Keratinocyte (primary cell): Measurements from ENCODE around the gene MAP3K3. TPM values are rescaled to one million over a fixed set of nuclear protein-coding genes. Genes with fewer than 3 reads are reported as not detected.

ENCODE experiments used
- DNase-seq: peaks from one replicate; pipeline ENCODE4 v3.0.0-alpha.2; 2011; ENCODE audit warnings: low read depth, missing footprints, low spot score
- FAIRE-seq: peaks from 2 replicates; lab custom pipeline; 2011; peaks lifted over from hg19 to GRCh38; lab: Jason Lieb, UNC
- H2AFZ ChIP-seq: 2 replicates; pipeline ENCODE4 v1.6.0; 2012; ENCODE audit warnings: low read length, control low read depth, inconsistent platforms; ENCODE audit not compliant: control insufficient read depth
- H3K27ac ChIP-seq: 2 replicates; pipeline ENCODE4 v1.5.1; 2011; ENCODE audit warnings: low read length; ENCODE audit not compliant: control insufficient read depth, insufficient read depth
- H3K27me3 ChIP-seq: 3 replicates; pipeline ENCODE4 v1.6.0; 2011; ENCODE audit warnings: low read length; ENCODE audit not compliant: control insufficient read depth, insufficient read depth; ENCODE audit errors: extremely low read depth
- H3K36me3 ChIP-seq, 2 experiments: 2 replicates in 1 of 2; 3 replicates in 1 of 2; pipeline ENCODE4 v1.5.1; 2011; ENCODE audit warnings: low read length in 2 of 2, mild to moderate bottlenecking in 1 of 2; ENCODE audit not compliant: control insufficient read depth in 2 of 2, insufficient read depth in 2 of 2; ENCODE audit errors: extremely low read depth in 1 of 2
- H3K4me1 ChIP-seq: 3 replicates; pipeline ENCODE4 v1.5.1; 2011; ENCODE audit warnings: low read length; ENCODE audit not compliant: control insufficient read depth, insufficient read depth; ENCODE audit errors: extremely low read depth
- H3K4me2 ChIP-seq: 3 replicates; pipeline ENCODE4 v1.6.0; 2011; ENCODE audit warnings: low read depth, low read length; ENCODE audit not compliant: control insufficient read depth, insufficient read depth; ENCODE audit errors: extremely low read depth
- H3K4me3 ChIP-seq, 3 experiments: fragments of 200-600 bp in 1 of 3; sonication (generic) in 1 of 3; 2 replicates in 2 of 3; 3 replicates in 1 of 3; pipeline ENCODE4 v1.5.1; 2011 to 2016; ENCODE audit warnings: low read length in 3 of 3, mild to moderate bottlenecking in 3 of 3, control low read depth in 2 of 3, inconsistent platforms in 1 of 3, low read depth in 1 of 3, mixed read lengths in 1 of 3, mixed run types in 1 of 3, moderate library complexity in 1 of 3; ENCODE audit not compliant: control insufficient read depth in 2 of 3, insufficient read depth in 2 of 3; ENCODE audit errors: extremely low read depth in 1 of 3
- H3K79me2 ChIP-seq: 2 replicates; pipeline ENCODE4 v1.6.0; 2012; ENCODE audit warnings: low read length; ENCODE audit not compliant: control insufficient read depth, insufficient read depth
- H3K9ac ChIP-seq: 3 replicates; pipeline ENCODE4 v1.6.0; 2011; ENCODE audit warnings: low read length; ENCODE audit not compliant: control insufficient read depth, insufficient read depth; ENCODE audit errors: extremely low read depth
- H3K9me1 ChIP-seq: 3 replicates; pipeline ENCODE4 v1.6.0; 2011; ENCODE audit warnings: low read length; ENCODE audit not compliant: control insufficient read depth, insufficient read depth; ENCODE audit errors: extremely low read depth
- H3K9me3 ChIP-seq: 2 replicates; pipeline ENCODE4 v1.5.1; 2012; ENCODE audit warnings: low read depth, low read length; ENCODE audit not compliant: control insufficient read depth
- H4K20me1 ChIP-seq: 3 replicates; pipeline ENCODE4 v1.6.0; 2011; ENCODE audit warnings: low read length; ENCODE audit not compliant: control insufficient read depth, insufficient read depth; ENCODE audit errors: extremely low read depth
- EZH2 ChIP-seq: IDR thresholded peaks from one replicate; pipeline ENCODE4 v1.6.1; 2012; ENCODE audit warnings: inconsistent platforms, mild to moderate bottlenecking, low read length, moderate library complexity
- dilution Hi-C: fragments of 300-500 bp; cut with MboI; formaldehyde crosslinking; loops from one replicate; pipeline ENCODE4 v1.7.0; 2020; ENCODE audit warnings: low sequenced_read_pairs; ENCODE audit not compliant: extremely low pct_ligation_motif_present
- polyA plus RNA-seq, 5 experiments: library from polyadenylated mRNA; depleted of rRNA in 3 of 5; stranded (reverse) in 3 of 5; stranded (forward) in 1 of 5; unstranded in 1 of 5; fragments of >200 nt; gene quantifications; 1 replicate in 1 of 5; 2 replicates in 3 of 5; 3 replicates in 1 of 5; pipeline versions ENCODE4 v1.2.1 to v1.2.3, GENCODE V29; 2011 to 2012; ENCODE audit warnings: missing spikeins in 2 of 5, low read depth in 1 of 5, low replicate concordance in 1 of 5
- TF ChIP-seq, protein P1 (sequence below), 3 experiments: IDR thresholded peaks in 1 of 3; conservative IDR thresholded peaks in 1 of 3; optimal IDR thresholded peaks in 1 of 3; 2 replicates in 2 of 3; 3 replicates in 1 of 3; pipeline versions ENCODE3 to v1.5.1; 2011; ENCODE audit warnings: low read length in 3 of 3, mild to moderate bottlenecking in 3 of 3, moderate library complexity in 2 of 3, control low read depth in 1 of 3, inconsistent platforms in 1 of 3; ENCODE audit not compliant: insufficient read depth in 2 of 3; ENCODE audit errors: extremely low read depth in 1 of 3

MAP3K3 gene
- polyA plus RNA-seq, 1 donor (not counting 4 experiments of a cell fraction or from before 2014, with no cell fraction given), result 9.8 TPM

DNA sequence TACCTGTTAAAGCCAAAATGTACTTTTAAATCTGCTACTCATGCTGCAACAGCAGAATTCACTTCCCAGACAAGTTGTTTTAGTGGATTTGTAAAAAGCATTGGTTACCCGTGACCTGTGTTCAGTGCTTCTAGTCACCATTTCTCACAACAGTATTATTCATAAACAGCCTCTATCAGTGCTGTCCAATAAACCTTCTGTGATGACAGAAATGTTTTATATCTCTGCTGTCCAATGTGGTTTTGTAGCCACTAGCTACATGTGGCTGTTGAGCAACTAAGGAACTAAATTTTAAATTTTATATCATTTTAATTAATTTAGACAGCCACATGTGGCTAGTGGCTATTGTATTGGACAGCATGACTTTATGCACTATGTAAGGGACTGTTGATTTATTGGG lies 12.6 kb downstream of the MAP3K3 start:
- Histone ChIP-seq H3K4me1 (no peaks in the 10 kb centered on the region), H3K36me3 (peaks cover 8 to 26% of the 10 kb centered on the region in 2 experiments), H4K20me1 (no peaks in the 10 kb centered on the region), H3K79me2 (no peaks in the 10 kb centered on the region), H3K4me3 (no peak overlapping the region), H3K27ac (no peak overlapping the region), H2AFZ (no peak overlapping the region), H3K9me1 (no peaks in the 10 kb centered on the region), H3K9me3 (no peaks in the 10 kb centered on the region), H3K27me3 (no peaks in the 10 kb centered on the region), H3K4me2 (no peak overlapping the region), H3K9ac (no peak overlapping the region)
- DNase-seq, result no peak
- dilution Hi-C loops, result no loop called here
- no peak for FAIRE-seq
- TF ChIP-seq EZH2, result no peak
- TF ChIP-seq, protein P1, sequence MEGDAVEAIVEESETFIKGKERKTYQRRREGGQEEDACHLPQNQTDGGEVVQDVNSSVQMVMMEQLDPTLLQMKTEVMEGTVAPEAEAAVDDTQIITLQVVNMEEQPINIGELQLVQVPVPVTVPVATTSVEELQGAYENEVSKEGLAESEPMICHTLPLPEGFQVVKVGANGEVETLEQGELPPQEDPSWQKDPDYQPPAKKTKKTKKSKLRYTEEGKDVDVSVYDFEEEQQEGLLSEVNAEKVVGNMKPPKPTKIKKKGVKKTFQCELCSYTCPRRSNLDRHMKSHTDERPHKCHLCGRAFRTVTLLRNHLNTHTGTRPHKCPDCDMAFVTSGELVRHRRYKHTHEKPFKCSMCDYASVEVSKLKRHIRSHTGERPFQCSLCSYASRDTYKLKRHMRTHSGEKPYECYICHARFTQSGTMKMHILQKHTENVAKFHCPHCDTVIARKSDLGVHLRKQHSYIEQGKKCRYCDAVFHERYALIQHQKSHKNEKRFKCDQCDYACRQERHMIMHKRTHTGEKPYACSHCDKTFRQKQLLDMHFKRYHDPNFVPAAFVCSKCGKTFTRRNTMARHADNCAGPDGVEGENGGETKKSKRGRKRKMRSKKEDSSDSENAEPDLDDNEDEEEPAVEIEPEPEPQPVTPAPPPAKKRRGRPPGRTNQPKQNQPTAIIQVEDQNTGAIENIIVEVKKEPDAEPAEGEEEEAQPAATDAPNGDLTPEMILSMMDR (optimal IDR thresholded peaks at IDR 0.05 in 1 of 3, IDR thresholded peaks at IDR 0.05 in 1 of 3, conservative IDR thresholded peaks at IDR 0.05 in 1 of 3; ENCODE audit: extremely low read depth in 1 of 3, insufficient read depth in 2 of 3, low read length in 3 of 3), result no peak

DNA sequence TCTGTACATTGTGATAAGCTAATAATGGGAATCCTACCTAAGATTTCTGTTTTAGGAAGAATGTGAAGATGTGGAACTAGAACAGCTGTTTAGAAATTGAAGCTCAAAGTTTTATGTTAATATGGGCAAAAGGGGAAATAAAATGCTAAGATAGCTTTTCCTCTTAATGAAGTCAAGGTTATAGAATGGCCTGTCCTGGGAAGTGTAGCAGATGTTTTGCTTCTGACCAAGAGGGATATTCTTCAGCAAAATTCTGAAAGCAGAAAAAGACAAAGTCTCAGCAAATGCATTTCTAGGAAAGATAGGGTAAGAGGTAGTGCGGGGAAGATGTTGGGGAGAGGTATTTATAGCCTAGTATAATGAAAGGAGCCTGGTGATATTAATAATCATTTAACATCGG lies 13.1 kb downstream of the MAP3K3 start:
- H3K9ac ChIP-seq, result no peak overlapping the region
- no peak overlapping the region for H2AFZ ChIP-seq
- H3K79me2 ChIP-seq, result no peaks in the 10 kb centered on the region
- FAIRE-seq (no peak), DNase-seq (no peak)
- TF ChIP-seq, protein P1 (optimal IDR thresholded peaks at IDR 0.05 in 1 of 3, IDR thresholded peaks at IDR 0.05 in 1 of 3, conservative IDR thresholded peaks at IDR 0.05 in 1 of 3; ENCODE audit: extremely low read depth in 1 of 3, insufficient read depth in 2 of 3, low read length in 3 of 3), result no peak
- no peak for TF ChIP-seq EZH2
- H3K9me1 ChIP-seq, result no peaks in the 10 kb centered on the region
- no peak overlapping the region for H3K4me2 ChIP-seq
- no peaks in the 10 kb centered on the region for H3K4me1 ChIP-seq
- H3K36me3 ChIP-seq, result peaks cover 8 to 26% of the 10 kb centered on the region in 2 experiments
- no peak overlapping the region for H3K27ac ChIP-seq
- no peaks in the 10 kb centered on the region for H3K27me3 ChIP-seq
- no peaks in the 10 kb centered on the region for H4K20me1 ChIP-seq
- H3K4me3 ChIP-seq, result no peak overlapping the region
- no peaks in the 10 kb centered on the region for H3K9me3 ChIP-seq
- dilution Hi-C loops, result no loop called here
